Karpas-422 (cell line): ENCODE results near the gene TCF20. TPM values are rescaled to one million over a fixed set of nuclear protein-coding genes. Genes with fewer than 3 reads are reported as not detected.

ENCODE experiments used
- DNase-seq: peaks from one replicate; pipeline ENCODE4 v3.0.0-alpha.2; 2015
- H2AFZ ChIP-seq: fragments of 200-600 bp; sonication (generic); 2 replicates; pipeline ENCODE4 v1.6.1; 2014; ENCODE audit warnings: antibody characterized with exemption, low read length, mixed read lengths
- H3K27ac ChIP-seq: fragments of 200-600 bp; sonication (generic); 2 replicates; pipeline ENCODE4 v1.5.1; 2014; ENCODE audit warnings: mild to moderate bottlenecking, low read length, moderate library complexity
- H3K27me3 ChIP-seq: fragments of 200-600 bp; sonication (generic); 2 replicates; pipeline ENCODE4 v1.6.1; 2014; ENCODE audit warnings: low read length, mixed read lengths
- H3K36me3 ChIP-seq: fragments of 200-600 bp; sonication (generic); 2 replicates; pipeline ENCODE4 v1.6.1; 2014; ENCODE audit warnings: low read length, mixed read lengths; ENCODE audit not compliant: insufficient read depth
- H3K4me1 ChIP-seq: fragments of 200-600 bp; sonication (generic); 2 replicates; pipeline ENCODE4 v1.6.1; 2014; ENCODE audit warnings: mild to moderate bottlenecking, low read length, mixed read lengths
- H3K4me2 ChIP-seq: fragments of 200-600 bp; sonication (generic); 2 replicates; pipeline ENCODE4 v1.6.1; 2014; ENCODE audit warnings: low read length, low read depth, mild to moderate bottlenecking; ENCODE audit not compliant: poor library complexity, severe bottlenecking
- H3K4me3 ChIP-seq: fragments of 200-600 bp; sonication (generic); 2 replicates; pipeline ENCODE4 v1.5.1; 2014; ENCODE audit warnings: mild to moderate bottlenecking, antibody characterized with exemption, low read length, mixed read lengths
- H3K79me2 ChIP-seq: fragments of 200-600 bp; sonication (generic); 2 replicates; pipeline ENCODE4 v1.6.1; 2014; ENCODE audit warnings: mild to moderate bottlenecking, low read length, mixed read lengths
- H3K9ac ChIP-seq: fragments of 200-600 bp; sonication (generic); 2 replicates; pipeline ENCODE4 v1.6.0; 2014; ENCODE audit warnings: low read length
- H3K9me2 ChIP-seq: fragments of 200-600 bp; sonication (generic), shearing (Covaris generic); replicated peaks from 2 replicates; pipeline ENCODE4 v1.6.0; 2014; ENCODE audit warnings: mild to moderate bottlenecking, low read length, moderate library complexity; ENCODE audit not compliant: insufficient read depth
- H3K9me3 ChIP-seq: fragments of 300-700, 200-600 bp; sonication (generic); 2 replicates; pipeline ENCODE4 v1.6.1; 2014; ENCODE audit warnings: low read length, mixed read lengths
- H4K20me1 ChIP-seq: fragments of 200-600 bp; sonication (generic); 2 replicates; pipeline ENCODE4 v1.6.1; 2014; ENCODE audit warnings: mild to moderate bottlenecking, antibody characterized with exemption, low read length, low read depth; ENCODE audit not compliant: insufficient read depth
- total RNA-seq: library from RNA; depleted of rRNA; stranded (reverse); fragments of >200 nt; shearing (Covaris generic); gene quantifications from 2 replicates; pipeline ENCODE4 v1.2.3, GENCODE V29; 2014; ENCODE audit warnings: low replicate concordance

The TCF20 gene
- total RNA-seq, 1 experiment from 2014 or later = 38.1 TPM

DNA sequence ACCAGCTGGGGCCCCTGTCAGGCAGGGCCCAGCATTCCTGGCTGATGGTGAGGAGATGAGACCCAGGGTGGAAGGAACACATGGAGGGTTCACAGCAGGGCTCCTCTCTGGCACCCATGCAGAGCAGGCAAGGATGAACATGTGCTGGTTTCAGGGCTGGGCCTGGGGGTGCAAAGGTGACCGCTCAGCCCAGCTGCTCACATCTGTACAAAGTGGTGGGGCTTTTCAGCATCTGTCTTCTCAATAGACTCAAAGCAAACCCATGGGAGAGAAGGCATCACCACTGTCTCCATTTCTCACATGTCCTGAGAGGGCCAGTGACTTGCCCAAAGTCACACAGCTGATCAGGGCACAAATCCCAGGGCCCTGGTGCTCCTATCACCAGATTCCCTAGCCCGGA lies 27.3 kb upstream of the TCF20 start:
- no peaks in the 10 kb centered on the region for H3K36me3 ChIP-seq
- H4K20me1 ChIP-seq = peaks cover 11% of the 10 kb centered on the region
- peak overlapping the region; percentile 99 for H3K4me2 ChIP-seq
- peak overlapping the region; percentile 77; the same call in 1 of the 2 replicates for H3K4me3 ChIP-seq
- peak; percentile 65 for DNase-seq
- peak overlapping the region; percentile 93 for H3K9ac ChIP-seq
- peak overlapping the region; percentile 96 for H3K27ac ChIP-seq
- H3K9me2 ChIP-seq = no peaks in the 10 kb centered on the region
- no peaks in the 10 kb centered on the region for H3K27me3 ChIP-seq
- H3K79me2 ChIP-seq = 0 out of 2 replicates have a peak, but pooled peaks cover 3% of the 10 kb centered on the region
- no peak overlapping the region for H2AFZ ChIP-seq
- H3K4me1 ChIP-seq = peaks cover 78% of the 10 kb centered on the region
- H3K9me3 ChIP-seq = no peaks in the 10 kb centered on the region

DNA sequence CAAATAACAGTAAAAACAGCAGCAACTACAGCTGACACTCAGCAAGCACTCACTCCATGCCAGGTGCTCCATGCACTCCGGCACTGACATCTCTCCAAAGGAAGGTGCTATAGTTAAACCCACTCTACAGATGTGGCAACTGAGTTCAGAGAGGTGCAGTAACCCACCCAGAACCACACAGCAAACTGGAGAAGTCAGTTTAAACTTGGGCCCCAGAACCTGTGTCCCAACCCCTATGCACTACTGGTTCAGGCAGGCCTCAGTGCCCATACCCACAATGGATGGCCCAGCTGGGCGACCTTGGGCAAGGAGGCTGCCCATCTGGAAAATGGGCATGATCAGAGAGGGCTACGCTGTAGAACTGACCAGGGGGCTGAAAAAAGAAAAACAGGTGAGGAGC lies 26.4 kb upstream of the TCF20 start:
- no peak for DNase-seq
- H3K4me3 ChIP-seq = peak overlapping the region; percentile 77; the same call in 1 of the 2 replicates

DNA sequence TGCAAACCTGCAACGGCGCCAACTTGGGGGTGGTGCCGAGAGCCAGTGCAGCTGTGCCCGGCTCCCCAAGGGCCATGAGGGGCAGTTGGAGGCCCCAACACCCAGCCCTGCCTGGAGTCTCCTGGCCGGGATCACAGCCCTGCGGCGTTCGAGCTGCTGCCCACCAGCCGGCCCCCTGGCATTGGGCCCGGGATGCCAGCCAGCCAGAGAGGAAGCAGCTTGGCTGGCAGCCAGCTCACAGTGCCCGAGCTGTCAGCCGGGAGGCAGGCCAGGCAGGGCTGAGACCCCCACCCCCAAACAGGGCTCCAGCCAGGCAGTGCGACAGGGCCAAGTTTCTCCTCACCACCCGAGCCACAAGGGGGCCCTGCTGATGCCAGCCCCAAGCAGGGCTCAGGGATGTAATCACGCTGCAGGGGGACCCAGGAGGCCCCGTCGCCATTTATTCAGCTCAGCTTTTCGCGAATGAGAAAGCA lies 26.0 kb upstream of the TCF20 start:
- Histone ChIP-seq H3K4me1 (peaks cover 72% of the 10 kb centered on the region), H3K9me3 (no peaks in the 10 kb centered on the region), H3K79me2 (0 out of 2 replicates have a peak, but pooled peaks cover 3% of the 10 kb centered on the region), H3K4me3 (peak overlapping the region; percentile 77; the same call in 1 of the 2 replicates), H3K9me2 (no peaks in the 10 kb centered on the region), H2AFZ (no peak overlapping the region), H4K20me1 (peaks cover 15% of the 10 kb centered on the region), H3K9ac (peak overlapping the region; percentile 93), H3K4me2 (peak overlapping the region; percentile 99), H3K27me3 (no peaks in the 10 kb centered on the region), H3K27ac (peak overlapping the region; percentile 46), H3K36me3 (no peaks in the 10 kb centered on the region)
- DNase-seq = peak; percentile 94

More for the DNA sequence above, 26.4 kb upstream of the TCF20 start:
- Histone ChIP-seq H4K20me1 (peaks cover 15% of the 10 kb centered on the region), H3K4me2 (peak overlapping the region; percentile 99), H2AFZ (no peak overlapping the region), H3K9ac (peak overlapping the region; percentile 93), H3K79me2 (0 out of 2 replicates have a peak, but pooled peaks cover 3% of the 10 kb centered on the region), H3K27ac (peak overlapping the region; percentile 96), H3K27me3 (no peaks in the 10 kb centered on the region), H3K9me2 (no peaks in the 10 kb centered on the region), H3K4me1 (peaks cover 77% of the 10 kb centered on the region), H3K36me3 (no peaks in the 10 kb centered on the region), H3K9me3 (no peaks in the 10 kb centered on the region)

DNA sequence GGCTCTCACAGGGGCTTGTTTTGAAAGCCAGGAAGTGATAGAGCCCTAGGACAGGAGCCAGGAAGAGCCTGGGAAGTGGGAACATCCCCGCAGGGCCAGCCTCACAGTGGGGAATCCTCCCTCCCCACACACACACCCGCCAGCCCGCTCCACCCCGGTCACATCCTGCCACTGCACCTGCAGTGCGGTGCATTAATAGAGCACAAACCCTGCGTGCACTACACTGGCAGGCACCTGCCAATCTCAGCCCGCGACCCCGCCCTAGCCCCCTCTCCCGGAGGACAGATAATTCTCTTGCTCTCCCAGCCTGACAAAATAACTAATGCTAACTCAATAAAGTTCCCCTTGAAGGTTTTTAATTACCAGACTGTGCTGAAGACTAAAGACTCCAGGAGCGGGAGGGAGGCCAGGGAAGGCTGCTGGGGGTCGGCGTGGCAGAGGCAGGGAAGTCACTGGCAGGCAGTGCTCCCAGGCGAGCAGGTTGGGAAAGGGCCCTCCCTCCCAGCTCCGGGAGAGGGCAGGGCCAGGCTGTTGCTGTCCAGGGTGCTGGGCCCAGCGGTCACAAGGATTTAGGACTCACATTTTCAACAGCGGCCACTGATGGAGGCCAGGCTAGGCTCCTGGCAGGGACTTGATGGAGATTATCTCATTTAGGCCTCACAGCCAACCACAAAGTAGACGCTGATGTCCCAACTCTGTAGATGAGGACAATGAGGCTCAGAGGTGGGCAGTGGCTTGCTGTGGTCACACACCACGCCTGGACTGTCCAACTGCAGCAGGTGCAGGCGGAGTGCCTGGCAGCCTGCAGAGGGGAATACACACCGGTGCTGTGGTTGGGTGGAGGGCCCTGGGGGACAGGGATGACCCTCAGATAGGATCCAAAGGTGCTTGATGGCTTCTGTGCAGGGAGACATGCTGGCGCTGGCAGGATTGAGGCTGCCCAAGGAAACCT lies 23.9 kb upstream of the TCF20 start:
- peaks cover 51% of the 10 kb centered on the region for H3K4me1 ChIP-seq
- no peak overlapping the region for H3K4me3 ChIP-seq
- H3K79me2 ChIP-seq = 0 out of 2 replicates have a peak, but pooled peaks cover 1% of the 10 kb centered on the region
- no peak overlapping the region for H3K4me2 ChIP-seq
- H3K36me3 ChIP-seq = no peaks in the 10 kb centered on the region
- H3K27ac ChIP-seq = no peak overlapping the region
- peaks cover 15% of the 10 kb centered on the region for H4K20me1 ChIP-seq
- H3K27me3 ChIP-seq = no peaks in the 10 kb centered on the region
- no peaks in the 10 kb centered on the region for H3K9me2 ChIP-seq
- no peak overlapping the region for H2AFZ ChIP-seq
- no peak for DNase-seq
- no peaks in the 10 kb centered on the region for H3K9me3 ChIP-seq
- H3K9ac ChIP-seq = no peak overlapping the region

DNA sequence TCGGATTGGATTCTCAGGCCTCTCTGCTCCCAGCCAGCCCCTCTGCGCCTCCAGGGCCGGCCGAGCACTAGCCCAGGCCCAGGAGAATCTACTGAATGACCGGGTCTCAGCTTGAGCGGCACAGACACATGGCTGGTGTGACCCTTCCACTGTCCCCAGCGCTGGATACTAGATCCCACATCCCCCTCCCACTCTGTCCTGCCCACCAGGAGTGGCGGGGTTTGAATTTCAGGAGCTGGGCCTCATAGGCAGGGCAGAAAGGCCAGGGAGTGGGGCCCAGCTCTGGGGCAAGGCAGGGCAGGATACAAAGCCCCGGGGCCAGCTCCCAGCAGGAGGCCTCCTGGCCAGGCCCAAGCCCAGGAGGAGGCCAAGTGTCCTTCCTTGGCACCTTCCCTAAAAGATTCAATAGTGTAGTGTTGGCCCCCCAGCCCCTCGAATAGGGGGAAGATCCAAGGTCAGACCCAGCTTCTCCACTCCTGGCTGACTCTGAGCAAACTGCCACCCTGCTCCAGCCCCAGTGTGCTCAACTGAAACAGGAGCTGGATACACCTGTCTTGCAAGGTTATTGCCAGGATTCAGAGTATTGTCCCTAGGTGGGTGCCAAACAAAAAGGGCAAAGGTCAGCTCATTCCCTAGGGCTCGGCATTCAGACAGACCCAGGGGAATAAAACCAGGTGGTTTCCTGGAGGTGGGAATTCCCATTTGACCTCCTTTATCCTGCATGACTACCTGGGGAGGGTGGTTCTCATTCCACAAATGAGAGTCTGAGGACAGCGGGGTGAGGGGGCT lies 22.5 kb upstream of the TCF20 start:
- peaks cover 37% of the 10 kb centered on the region for H3K4me1 ChIP-seq
- peaks cover 15% of the 10 kb centered on the region for H4K20me1 ChIP-seq
- H3K27me3 ChIP-seq = no peaks in the 10 kb centered on the region
- H3K9me3 ChIP-seq = no peaks in the 10 kb centered on the region
- H3K9ac ChIP-seq = no peak overlapping the region
- no peak overlapping the region for H3K27ac ChIP-seq
- H3K9me2 ChIP-seq = no peaks in the 10 kb centered on the region
- no peak overlapping the region for H2AFZ ChIP-seq
- H3K79me2 ChIP-seq = no peaks in the 10 kb centered on the region
- H3K4me3 ChIP-seq = no peak overlapping the region
- no peak for DNase-seq
- H3K4me2 ChIP-seq = no peak overlapping the region
- H3K36me3 ChIP-seq = no peaks in the 10 kb centered on the region

DNA sequence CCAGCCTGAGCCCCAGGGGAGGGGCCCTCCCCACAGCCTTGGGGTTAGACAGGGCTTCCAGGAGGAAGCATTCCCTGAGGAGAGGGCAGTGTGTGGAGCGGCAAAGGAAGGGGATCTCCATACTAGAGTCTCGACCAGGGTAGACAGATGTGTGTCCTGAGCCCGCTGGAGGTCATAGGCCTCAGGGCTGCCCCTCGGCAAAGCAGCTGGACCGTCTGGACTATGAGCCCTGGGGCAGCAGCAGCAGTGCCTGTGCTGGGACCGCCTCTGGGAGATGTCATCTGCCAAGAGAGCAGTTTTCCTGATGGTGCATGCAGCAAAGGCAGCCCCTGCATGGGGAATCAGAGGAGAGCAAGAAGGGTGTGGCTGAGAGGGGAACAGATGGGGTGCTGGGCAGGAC lies 20.8 kb upstream of the TCF20 start:
- H3K27me3 ChIP-seq = no peaks in the 10 kb centered on the region
- no peaks in the 10 kb centered on the region for H3K36me3 ChIP-seq
- H3K9me3 ChIP-seq = no peaks in the 10 kb centered on the region
- peaks cover 21% of the 10 kb centered on the region for H3K4me1 ChIP-seq
- H3K9ac ChIP-seq = no peak overlapping the region
- peaks cover 15% of the 10 kb centered on the region for H4K20me1 ChIP-seq
- no peak overlapping the region for H3K4me2 ChIP-seq
- no peak overlapping the region for H3K27ac ChIP-seq
- no peak for DNase-seq
- H3K79me2 ChIP-seq = no peaks in the 10 kb centered on the region
- H3K9me2 ChIP-seq = no peaks in the 10 kb centered on the region
- no peak overlapping the region for H2AFZ ChIP-seq
- H3K4me3 ChIP-seq = no peak overlapping the region

DNA sequence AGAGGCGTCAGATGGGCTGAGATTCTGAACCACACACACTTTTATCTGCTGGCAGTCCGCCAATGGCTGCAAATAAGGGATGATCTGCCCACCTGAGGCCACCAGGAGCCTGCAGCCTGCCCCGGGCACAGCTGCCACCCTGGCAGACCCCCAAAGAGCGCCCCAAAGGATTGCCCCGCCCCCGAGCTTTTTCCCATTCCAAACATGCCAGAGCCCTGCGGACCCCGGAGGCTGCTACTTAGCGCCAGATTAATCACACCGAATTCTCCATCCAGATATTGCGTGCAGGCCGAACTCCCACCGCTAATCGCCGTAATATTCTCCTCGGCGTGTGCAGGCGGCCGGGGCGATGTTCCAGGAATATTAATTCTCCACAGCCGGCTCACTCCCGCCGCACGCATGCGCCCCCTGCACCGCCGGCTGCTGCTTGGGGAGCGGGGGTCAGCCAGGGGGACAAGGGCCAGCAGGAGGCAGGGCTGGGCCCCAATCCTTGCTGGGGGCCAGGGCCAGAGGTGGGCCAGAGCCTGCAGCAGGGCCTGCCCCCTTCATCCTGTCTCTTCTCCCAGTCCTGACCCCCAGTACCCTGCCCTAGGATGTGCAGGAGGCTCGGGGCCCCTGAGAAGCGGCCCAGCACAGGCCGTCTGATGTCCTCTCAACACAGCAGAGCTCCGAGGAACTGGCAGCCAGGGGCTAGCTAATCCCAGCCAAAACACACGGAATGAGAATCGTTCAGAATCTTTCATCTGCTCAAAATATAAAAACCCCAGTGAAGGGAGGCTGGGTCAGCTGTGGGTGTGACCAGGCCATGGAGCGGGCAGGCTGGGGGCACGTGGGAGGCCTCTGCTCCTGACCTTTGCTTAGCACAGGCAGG lies 19.5 kb upstream of the TCF20 start:
- no peak for DNase-seq
- no peak overlapping the region for H3K4me2 ChIP-seq

More for the DNA sequence above, 19.5 kb upstream of the TCF20 start:
- no peak overlapping the region for H3K9ac ChIP-seq
- no peaks in the 10 kb centered on the region for H3K9me2 ChIP-seq
- H3K27ac ChIP-seq = no peak overlapping the region
- no peaks in the 10 kb centered on the region for H3K79me2 ChIP-seq
- H3K27me3 ChIP-seq = no peaks in the 10 kb centered on the region
- H3K36me3 ChIP-seq = no peaks in the 10 kb centered on the region
- H3K9me3 ChIP-seq = no peaks in the 10 kb centered on the region
- peaks cover 9% of the 10 kb centered on the region for H3K4me1 ChIP-seq
- H2AFZ ChIP-seq = no peak overlapping the region
- H3K4me3 ChIP-seq = no peak overlapping the region
- H4K20me1 ChIP-seq = peaks cover 18% of the 10 kb centered on the region
